ENCODE data around the gene ATRN. TPM values are rescaled to one million over a fixed set of nuclear protein-coding genes. Genes with fewer than 3 reads are reported as not detected.

Gene ATRN
- total RNA-seq, 1 experiment from 2014 or later, result 28.3 TPM

DNA sequence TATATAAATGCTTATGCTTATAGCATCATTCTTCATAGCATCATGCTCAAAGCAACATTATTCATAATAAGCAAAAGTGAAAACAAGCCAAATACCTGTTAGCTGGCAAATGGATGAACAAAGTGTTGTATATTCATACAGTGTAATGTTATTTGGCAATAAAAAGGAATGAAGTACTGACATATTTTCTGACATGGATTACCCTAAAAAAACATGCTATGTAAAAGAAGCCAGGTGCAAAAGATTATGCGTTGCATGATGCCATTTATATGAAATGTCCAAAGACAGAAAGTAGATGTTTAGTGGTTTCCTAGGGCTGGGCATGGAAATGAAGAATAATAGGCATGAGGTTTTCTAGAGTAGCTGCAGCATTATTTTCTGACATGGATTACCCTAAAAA, 115.3 kb downstream of the ATRN start:
- Mint-ChIP-seq H3K36me3 (ENCODE audit: insufficient read depth, unreplicated experiment) (no peaks in the 10 kb centered on the region), H3K4me3 (ENCODE audit: low read depth, unreplicated experiment) (no peak overlapping the region), H3K27ac (ENCODE audit: unreplicated experiment) (no peak overlapping the region), H3K27me3 (ENCODE audit: unreplicated experiment) (no peaks in the 10 kb centered on the region), H3K4me1 (ENCODE audit: low read depth, unreplicated experiment) (no peaks in the 10 kb centered on the region), H3K9me3 (ENCODE audit: low read depth, unreplicated experiment) (no peaks in the 10 kb centered on the region)
- CTCF ChIA-PET, result no interaction called here
- no TSS peak for BruUV-seq (replicated peaks)
- DNase-seq, result no peak
- TF ChIP-seq, protein P1, sequence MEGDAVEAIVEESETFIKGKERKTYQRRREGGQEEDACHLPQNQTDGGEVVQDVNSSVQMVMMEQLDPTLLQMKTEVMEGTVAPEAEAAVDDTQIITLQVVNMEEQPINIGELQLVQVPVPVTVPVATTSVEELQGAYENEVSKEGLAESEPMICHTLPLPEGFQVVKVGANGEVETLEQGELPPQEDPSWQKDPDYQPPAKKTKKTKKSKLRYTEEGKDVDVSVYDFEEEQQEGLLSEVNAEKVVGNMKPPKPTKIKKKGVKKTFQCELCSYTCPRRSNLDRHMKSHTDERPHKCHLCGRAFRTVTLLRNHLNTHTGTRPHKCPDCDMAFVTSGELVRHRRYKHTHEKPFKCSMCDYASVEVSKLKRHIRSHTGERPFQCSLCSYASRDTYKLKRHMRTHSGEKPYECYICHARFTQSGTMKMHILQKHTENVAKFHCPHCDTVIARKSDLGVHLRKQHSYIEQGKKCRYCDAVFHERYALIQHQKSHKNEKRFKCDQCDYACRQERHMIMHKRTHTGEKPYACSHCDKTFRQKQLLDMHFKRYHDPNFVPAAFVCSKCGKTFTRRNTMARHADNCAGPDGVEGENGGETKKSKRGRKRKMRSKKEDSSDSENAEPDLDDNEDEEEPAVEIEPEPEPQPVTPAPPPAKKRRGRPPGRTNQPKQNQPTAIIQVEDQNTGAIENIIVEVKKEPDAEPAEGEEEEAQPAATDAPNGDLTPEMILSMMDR (IDR thresholded peaks at IDR 0.05; ENCODE audit: unreplicated experiment), result no peak
- intact Hi-C loops (cut with micrococcal nuclease; ENCODE audit: unreplicated experiment), result no loop called here

- DNase-seq, result no peak
- Mint-ChIP-seq H3K27ac (ENCODE audit: unreplicated experiment) (no peak overlapping the region), H3K4me1 (ENCODE audit: low read depth, unreplicated experiment) (no peaks in the 10 kb centered on the region), H3K4me3 (ENCODE audit: low read depth, unreplicated experiment) (no peak overlapping the region), H3K27me3 (ENCODE audit: unreplicated experiment) (no peaks in the 10 kb centered on the region), H3K36me3 (ENCODE audit: insufficient read depth, unreplicated experiment) (no peaks in the 10 kb centered on the region), H3K9me3 (ENCODE audit: low read depth, unreplicated experiment) (no peaks in the 10 kb centered on the region)
- BruUV-seq (replicated peaks), result no TSS peak
- intact Hi-C loops (cut with micrococcal nuclease; ENCODE audit: unreplicated experiment), result no loop called here
- CTCF ChIA-PET, result interaction anchor here (0.6 kb wide), 1 partner anchor 14 kb away, joined by 3 read pairs; no protein-coding TSS in a partner anchor
- TF ChIP-seq, protein P1 (IDR thresholded peaks at IDR 0.05; ENCODE audit: unreplicated experiment), result no peak
These were observed 119.3 kb downstream of the ATRN start for GRCh38 chr20:3590164-3590563.

DNA sequence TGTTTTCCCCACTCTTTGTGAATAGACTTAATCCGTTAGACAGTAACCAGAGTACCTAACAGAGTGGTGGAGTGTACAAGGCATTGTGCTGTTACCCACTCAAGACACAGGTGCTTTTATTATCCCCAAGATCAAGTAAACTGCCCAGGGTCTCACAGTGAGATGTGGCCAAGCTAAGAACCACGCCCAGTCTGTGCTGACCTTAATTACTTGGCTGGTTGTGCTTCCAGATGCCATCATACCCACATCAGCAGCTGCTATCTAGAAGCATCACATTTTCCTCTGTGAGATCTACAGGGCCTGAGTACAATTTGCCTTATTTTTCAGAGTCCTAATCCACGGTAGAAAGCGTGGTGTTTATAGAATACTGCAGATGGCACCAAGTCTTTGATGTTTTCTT, 122.1 kb downstream of the ATRN start:
- no TSS peak for BruUV-seq (replicated peaks)
- intact Hi-C loops (cut with micrococcal nuclease; ENCODE audit: unreplicated experiment), result no loop called here
- no peak for DNase-seq
- H3K9me3 Mint-ChIP-seq (ENCODE audit: low read depth, unreplicated experiment), result no peaks in the 10 kb centered on the region
- no peaks in the 10 kb centered on the region for H3K4me1 Mint-ChIP-seq (ENCODE audit: low read depth, unreplicated experiment)
- H3K27ac Mint-ChIP-seq (ENCODE audit: unreplicated experiment), result no peak overlapping the region
- CTCF ChIA-PET, result interaction anchor here (0.5 kb wide), 1 partner anchor 240 kb away, joined by 3 read pairs; no protein-coding TSS in a partner anchor
- no peak overlapping the region for H3K4me3 Mint-ChIP-seq (ENCODE audit: low read depth, unreplicated experiment)
- TF ChIP-seq, protein P1 (IDR thresholded peaks at IDR 0.05; ENCODE audit: unreplicated experiment), result no peak
- no peaks in the 10 kb centered on the region for H3K27me3 Mint-ChIP-seq (ENCODE audit: unreplicated experiment)
- H3K36me3 Mint-ChIP-seq (ENCODE audit: insufficient read depth, unreplicated experiment), result no peaks in the 10 kb centered on the region

- Mint-ChIP-seq H3K4me3 (ENCODE audit: low read depth, unreplicated experiment) (no peak overlapping the region), H3K27ac (ENCODE audit: unreplicated experiment) (no peak overlapping the region), H3K36me3 (ENCODE audit: insufficient read depth, unreplicated experiment) (no peaks in the 10 kb centered on the region), H3K4me1 (ENCODE audit: low read depth, unreplicated experiment) (no peaks in the 10 kb centered on the region), H3K27me3 (ENCODE audit: unreplicated experiment) (no peaks in the 10 kb centered on the region), H3K9me3 (ENCODE audit: low read depth, unreplicated experiment) (no peaks in the 10 kb centered on the region)
- BruUV-seq (replicated peaks), result no TSS peak
- DNase-seq, result no peak
- CTCF ChIA-PET, result no interaction called here
- TF ChIP-seq, protein P1 (IDR thresholded peaks at IDR 0.05; ENCODE audit: unreplicated experiment), result no peak
- intact Hi-C loops (cut with micrococcal nuclease; ENCODE audit: unreplicated experiment), result no loop called here
These were observed 124.7 kb downstream of the ATRN start for GRCh38 chr20:3595541-3595940.

All from Calu3 (cell line).